CD14-positive monocyte (primary cell): Measurements from ENCODE around the gene ARID1B. TPM values are rescaled to one million over a fixed set of nuclear protein-coding genes. Genes with fewer than 3 reads are reported as not detected.
A peak's percentile ranks its signal among the peaks of the same experiment; 100 is the strongest.

Experiments
- DNase-seq, 3 donors: peaks; one replicate each; pipeline ENCODE4 v3.0.0-alpha.2; 2011 to 2022
- H2AFZ ChIP-seq: 2 replicates; pipeline ENCODE4 v1.6.0; 2012; ENCODE audit warnings: mild to moderate bottlenecking, low read depth, low read length, inconsistent platforms; ENCODE audit not compliant: insufficient read depth, poor library complexity, severe bottlenecking
- H3K27ac ChIP-seq, 2 donors: 1 replicate in 1 of 2; 2 replicates in 1 of 2; pipeline ENCODE4 v1.5.1; 2012 to 2013; ENCODE audit warnings: low read length in 2 of 2, control low read depth in 1 of 2, inconsistent platforms in 1 of 2, low read depth in 1 of 2, mild to moderate bottlenecking in 1 of 2
- H3K27me3 ChIP-seq, 2 donors: one replicate each; pipeline versions ENCODE4 v1.6.0 to v1.6.1; 2011 to 2013; ENCODE audit warnings: low read length in 2 of 2; ENCODE audit not compliant: control insufficient read depth in 2 of 2, insufficient read depth in 2 of 2
- H3K36me3 ChIP-seq, 2 donors: replicated peaks in 1 of 2; 1 replicate in 1 of 2; 2 replicates in 1 of 2; pipeline versions ENCODE4 v1.5.1 to v1.6.1; 2012 to 2013; ENCODE audit warnings: low read length in 2 of 2, control low read depth in 1 of 2, inconsistent platforms in 1 of 2, mild to moderate bottlenecking in 1 of 2; ENCODE audit not compliant: insufficient read depth in 2 of 2, control insufficient read depth in 1 of 2
- H3K4me1 ChIP-seq, 2 donors: 1 replicate in 1 of 2; 2 replicates in 1 of 2; pipeline versions ENCODE4 v1.5.1 to v1.6.1; 2012 to 2013; ENCODE audit warnings: low read length in 2 of 2, control low read depth in 1 of 2, inconsistent platforms in 1 of 2, mild to moderate bottlenecking in 1 of 2, moderate library complexity in 1 of 2; ENCODE audit not compliant: insufficient read depth in 2 of 2, control insufficient read depth in 1 of 2
- H3K4me2 ChIP-seq: replicated peaks from 2 replicates; pipeline ENCODE3; 2012; ENCODE audit warnings: low read length, moderate library complexity, mild to moderate bottlenecking; ENCODE audit not compliant: poor library complexity, severe bottlenecking; ENCODE audit errors: extremely low read depth
- H3K4me3 ChIP-seq, 3 experiments: fragments of 200-600 bp in 1 of 3; sonication (generic) in 1 of 3; replicated peaks in 1 of 3; 1 replicate in 2 of 3; 2 replicates in 1 of 3; pipeline ENCODE4 v1.5.1; 2011 to 2013; ENCODE audit warnings: low read length in 3 of 3, mild to moderate bottlenecking in 3 of 3, control low read depth in 2 of 3, low read depth in 2 of 3, inconsistent platforms in 1 of 3, moderate library complexity in 1 of 3
- H3K79me2 ChIP-seq: 2 replicates; pipeline ENCODE4 v1.6.0; 2012; ENCODE audit warnings: mild to moderate bottlenecking, control low read depth, inconsistent platforms, low read length, moderate library complexity; ENCODE audit not compliant: insufficient read depth
- H3K9ac ChIP-seq: 2 replicates; pipeline ENCODE4 v1.6.0; 2017; ENCODE audit warnings: low read length, mild to moderate bottlenecking; ENCODE audit not compliant: insufficient read depth, poor library complexity, severe bottlenecking
- H3K9me3 ChIP-seq, 2 donors: replicated peaks in 1 of 2; 1 replicate in 1 of 2; 2 replicates in 1 of 2; pipeline versions ENCODE4 v1.5.1 to v1.6.1; 2012 to 2013; ENCODE audit warnings: low read length in 2 of 2, control low read depth in 1 of 2; ENCODE audit not compliant: control insufficient read depth in 1 of 2, insufficient read depth in 1 of 2
- H4K20me1 ChIP-seq: 2 replicates; pipeline ENCODE4 v1.6.0; 2012; ENCODE audit warnings: mild to moderate bottlenecking, low read length, control low read depth, moderate library complexity; ENCODE audit not compliant: insufficient read depth
- H3K27ac Mint-ChIP-seq, 7 donors: one replicate each; pipeline ENCODE4 v1.8.0; 2020; ENCODE audit warnings: mild to moderate bottlenecking in 7 of 7, mixed read lengths in 7 of 7, moderate library complexity in 6 of 7, inconsistent platforms in 2 of 7
- H3K27me3 Mint-ChIP-seq, 3 donors: one replicate each; pipeline ENCODE4 v1.8.0; 2021 to 2022; ENCODE audit warnings: low read depth in 3 of 3, mild to moderate bottlenecking in 3 of 3, mixed read lengths in 3 of 3, moderate library complexity in 3 of 3, inconsistent platforms in 1 of 3
- H3K36me3 Mint-ChIP-seq, 2 donors: one replicate each; pipeline ENCODE4 v1.8.0; 2020; ENCODE audit warnings: mixed read lengths in 2 of 2, inconsistent platforms in 1 of 2, mild to moderate bottlenecking in 1 of 2
- H3K4me1 Mint-ChIP-seq: one replicate; pipeline ENCODE4 v1.8.0; 2020; ENCODE audit warnings: mild to moderate bottlenecking, mixed read lengths
- H3K4me3 Mint-ChIP-seq, 2 donors: one replicate each; pipeline ENCODE4 v1.8.0; 2020; ENCODE audit warnings: mild to moderate bottlenecking in 2 of 2, mixed read lengths in 2 of 2, moderate library complexity in 1 of 2
- H3K9me3 Mint-ChIP-seq, 7 donors: one replicate each; pipeline ENCODE4 v1.8.0; 2020 to 2022; ENCODE audit warnings: mixed read lengths in 7 of 7, mild to moderate bottlenecking in 6 of 7, moderate library complexity in 6 of 7, inconsistent platforms in 2 of 7
- CTCF ChIP-seq: fragments of 200-600 bp; IDR thresholded peaks from one replicate; pipeline ENCODE4 v1.8.0; 2022; ENCODE audit warnings: antibody characterized with exemption, mild to moderate bottlenecking
- WGBS: methylation state at CpG from one replicate; pipeline ENCODE4 v1.1.5; 2013; ENCODE audit warnings: missing lambda C conversion rate; ENCODE audit not compliant: insufficient coverage; 5-methylcytosine and 5-hydroxymethylcytosine counted together
- intact Hi-C, 2 donors: fragments of 100-400 bp; cut with micrococcal nuclease; formaldehyde crosslinking; loops; one replicate each; pipeline versions ENCODE4 v1.15.0 to v1.15.1; 2023
- polyA plus RNA-seq, 3 donors: library from polyadenylated mRNA; depleted of rRNA in 1 of 3; unstranded in 2 of 3; stranded (reverse) in 1 of 3; fragments of 300-500 nt in 2 of 3; fragments of >200 nt in 1 of 3; fragmentation: Illumina TruSeq in 2 of 3; gene quantifications; 1 replicate in 2 of 3; 2 replicates in 1 of 3; pipeline ENCODE4 v1.2.3, GENCODE V29; 2012 to 2021

The ARID1B gene
- polyA plus RNA-seq, 3 donors, result 3.2 to 22.1 (median 3.8) TPM

- H3K79me2 ChIP-seq, result peaks cover 87% of the 10 kb centered on the region
- H3K9ac ChIP-seq, result no peak overlapping the region
- Mint-ChIP-seq H3K4me1 (peaks cover 13% of the 10 kb centered on the region), H3K36me3 (peaks cover 31 to 38% of the 10 kb centered on the region in 2 donors), H3K9me3 (no peaks in the 10 kb centered on the region), H3K27ac (no peak overlapping the region), H3K4me3 (no peak overlapping the region), H3K27me3 (peaks cover 0 to 2% (median 0%) of the 10 kb centered on the region in 3 donors)
- peaks cover 77% of the 10 kb centered on the region for H4K20me1 ChIP-seq
- no peak overlapping the region for H3K27ac ChIP-seq
- H2AFZ ChIP-seq, result no peak overlapping the region
- no peak for TF ChIP-seq CTCF
- 97% methylated on average over 7 of the region's 9 CpGs for WGBS
- no peaks in the 10 kb centered on the region for H3K27me3 ChIP-seq
- H3K9me3 ChIP-seq, result no peaks in the 10 kb centered on the region
- H3K4me2 ChIP-seq, result no peak overlapping the region
- DNase-seq, result no peak
- H3K4me1 ChIP-seq, result no peaks in the 10 kb centered on the region
- H3K36me3 ChIP-seq, result peaks cover 13 to 15% of the 10 kb centered on the region in 2 donors
- no peak overlapping the region for H3K4me3 ChIP-seq
- intact Hi-C loops, result no loop called here
Observed at GRCh38 chr6:156830126-156830525, 52.9 kb downstream of the ARID1B start.

- peaks cover 40 to 42% of the 10 kb centered on the region in 2 donors for H3K36me3 Mint-ChIP-seq
- H3K4me1 ChIP-seq, result no peaks in the 10 kb centered on the region
Observed at GRCh38 chr6:156832231-156832647, 55.1 kb downstream of the ARID1B start.

More at GRCh38 chr6:156832231-156832647, 55.1 kb downstream of the ARID1B start:
- H3K4me1 Mint-ChIP-seq, result peaks cover 4% of the 10 kb centered on the region
- Histone ChIP-seq H3K4me2 (no peak overlapping the region), H3K9ac (no peak overlapping the region), H3K79me2 (peaks cover 87% of the 10 kb centered on the region), H3K27ac (no peak overlapping the region), H3K9me3 (no peaks in the 10 kb centered on the region), H3K4me3 (no peak overlapping the region), H4K20me1 (peaks cover 65% of the 10 kb centered on the region), H3K27me3 (no peaks in the 10 kb centered on the region), H2AFZ (no peak overlapping the region), H3K36me3 (peaks cover 18 to 26% of the 10 kb centered on the region in 2 donors)
- DNase-seq, result no peak
- no CpG with 5 or more reads among the region's 2 CpGs for WGBS
- TF ChIP-seq CTCF, result no peak
- intact Hi-C loops, result no loop called here
- peak overlapping the region in 2 of 7 donors; percentile 21 to 27 for H3K27ac Mint-ChIP-seq
- no peak overlapping the region for H3K4me3 Mint-ChIP-seq
- H3K27me3 Mint-ChIP-seq, result peaks cover 0 to 2% (median 0%) of the 10 kb centered on the region in 3 donors
- no peaks in the 10 kb centered on the region for H3K9me3 Mint-ChIP-seq
